ENCODE results near the gene ANKFY1. TPM values are rescaled to one million over a fixed set of nuclear protein-coding genes. Genes with fewer than 3 reads are reported as not detected.

The ANKFY1 gene
- total RNA-seq, 1 donor from 2014 or later: 22.6 TPM

GRCh38 chr17:4127555-4127954 is 136.2 kb downstream of the ANKFY1 start:
- TF ChIP-seq, protein P1, sequence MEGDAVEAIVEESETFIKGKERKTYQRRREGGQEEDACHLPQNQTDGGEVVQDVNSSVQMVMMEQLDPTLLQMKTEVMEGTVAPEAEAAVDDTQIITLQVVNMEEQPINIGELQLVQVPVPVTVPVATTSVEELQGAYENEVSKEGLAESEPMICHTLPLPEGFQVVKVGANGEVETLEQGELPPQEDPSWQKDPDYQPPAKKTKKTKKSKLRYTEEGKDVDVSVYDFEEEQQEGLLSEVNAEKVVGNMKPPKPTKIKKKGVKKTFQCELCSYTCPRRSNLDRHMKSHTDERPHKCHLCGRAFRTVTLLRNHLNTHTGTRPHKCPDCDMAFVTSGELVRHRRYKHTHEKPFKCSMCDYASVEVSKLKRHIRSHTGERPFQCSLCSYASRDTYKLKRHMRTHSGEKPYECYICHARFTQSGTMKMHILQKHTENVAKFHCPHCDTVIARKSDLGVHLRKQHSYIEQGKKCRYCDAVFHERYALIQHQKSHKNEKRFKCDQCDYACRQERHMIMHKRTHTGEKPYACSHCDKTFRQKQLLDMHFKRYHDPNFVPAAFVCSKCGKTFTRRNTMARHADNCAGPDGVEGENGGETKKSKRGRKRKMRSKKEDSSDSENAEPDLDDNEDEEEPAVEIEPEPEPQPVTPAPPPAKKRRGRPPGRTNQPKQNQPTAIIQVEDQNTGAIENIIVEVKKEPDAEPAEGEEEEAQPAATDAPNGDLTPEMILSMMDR (IDR thresholded peaks at IDR 0.05; ENCODE audit: insufficient read depth, low read length, severe bottlenecking): no peak
- DNase-seq (ENCODE audit: low read depth): no peak
- no peak overlapping the region for H3K4me3 ChIP-seq (ENCODE audit: low read depth, low read length)
- H3K27me3 ChIP-seq (ENCODE audit: control insufficient read depth, insufficient read depth, low read length): no peaks in the 10 kb centered on the region
- FAIRE-seq: no peak
- peaks cover 1% of the 10 kb centered on the region for H3K36me3 ChIP-seq (ENCODE audit: control insufficient read depth, insufficient read depth, low read length)

DNA sequence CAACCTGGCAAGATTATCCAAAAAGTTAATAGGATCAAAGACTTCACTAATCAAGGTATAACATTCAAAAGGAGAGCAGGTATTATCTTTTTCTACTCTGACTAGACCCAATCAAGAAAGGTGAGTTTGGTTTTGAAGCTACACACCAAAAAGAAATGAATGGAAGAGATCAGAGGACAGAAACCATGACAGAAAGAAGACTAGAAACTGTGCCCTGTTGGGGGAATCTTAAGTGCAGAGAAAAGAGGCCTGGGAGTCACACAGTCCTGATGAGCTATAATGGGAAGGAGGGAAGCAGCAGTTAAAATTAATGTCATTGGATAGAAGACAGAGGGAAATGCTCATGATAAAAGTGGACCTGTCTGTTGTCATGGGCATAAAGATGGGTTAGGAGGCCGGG is 138.2 kb downstream of the ANKFY1 start:
- FAIRE-seq (peak; percentile 7), DNase-seq (ENCODE audit: low read depth) (no peak)
- TF ChIP-seq, protein P1 (IDR thresholded peaks at IDR 0.05; ENCODE audit: insufficient read depth, low read length, severe bottlenecking): no peak
- Histone ChIP-seq H3K27me3 (ENCODE audit: control insufficient read depth, insufficient read depth, low read length) (no peaks in the 10 kb centered on the region), H3K36me3 (ENCODE audit: control insufficient read depth, insufficient read depth, low read length) (peaks cover 2% of the 10 kb centered on the region), H3K4me3 (ENCODE audit: low read depth, low read length) (no peak overlapping the region)

GRCh38 chr17:4124999-4125398 is 138.8 kb downstream of the ANKFY1 start:
- Histone ChIP-seq H3K27me3 (ENCODE audit: control insufficient read depth, insufficient read depth, low read length) (no peaks in the 10 kb centered on the region), H3K4me3 (ENCODE audit: low read depth, low read length) (no peak overlapping the region), H3K36me3 (ENCODE audit: control insufficient read depth, insufficient read depth, low read length) (peaks cover 2% of the 10 kb centered on the region)
- no peak for DNase-seq (ENCODE audit: low read depth)
- FAIRE-seq: no peak
- TF ChIP-seq, protein P1 (IDR thresholded peaks at IDR 0.05; ENCODE audit: insufficient read depth, low read length, severe bottlenecking): no peak

DNA sequence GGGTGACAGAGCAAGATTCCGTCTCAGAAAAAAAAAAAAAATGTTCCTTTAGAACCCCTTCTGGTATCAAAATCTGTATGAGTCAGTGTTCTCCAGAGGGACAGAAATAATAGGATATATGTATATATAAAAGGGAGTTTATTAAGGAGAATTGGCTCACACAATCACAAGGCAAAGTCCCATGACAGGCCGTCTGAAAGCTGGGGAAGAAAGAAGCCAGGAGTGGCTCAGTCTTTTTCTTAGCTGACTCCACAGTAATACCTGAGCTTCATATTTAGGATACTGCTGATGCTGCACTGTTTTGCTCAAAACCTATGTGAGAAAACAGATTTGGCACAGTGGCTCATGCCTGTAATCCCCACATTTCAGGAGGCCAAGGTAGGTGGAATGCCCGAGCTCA is 143.4 kb downstream of the ANKFY1 start:
- Histone ChIP-seq H3K4me3 (ENCODE audit: low read depth, low read length) (no peak overlapping the region), H3K36me3 (ENCODE audit: control insufficient read depth, insufficient read depth, low read length) (peaks cover 11% of the 10 kb centered on the region), H3K27me3 (ENCODE audit: control insufficient read depth, insufficient read depth, low read length) (no peaks in the 10 kb centered on the region)
- no peak for FAIRE-seq
- no peak for DNase-seq (ENCODE audit: low read depth)
- TF ChIP-seq, protein P1 (IDR thresholded peaks at IDR 0.05; ENCODE audit: insufficient read depth, low read length, severe bottlenecking): no peak

DNA sequence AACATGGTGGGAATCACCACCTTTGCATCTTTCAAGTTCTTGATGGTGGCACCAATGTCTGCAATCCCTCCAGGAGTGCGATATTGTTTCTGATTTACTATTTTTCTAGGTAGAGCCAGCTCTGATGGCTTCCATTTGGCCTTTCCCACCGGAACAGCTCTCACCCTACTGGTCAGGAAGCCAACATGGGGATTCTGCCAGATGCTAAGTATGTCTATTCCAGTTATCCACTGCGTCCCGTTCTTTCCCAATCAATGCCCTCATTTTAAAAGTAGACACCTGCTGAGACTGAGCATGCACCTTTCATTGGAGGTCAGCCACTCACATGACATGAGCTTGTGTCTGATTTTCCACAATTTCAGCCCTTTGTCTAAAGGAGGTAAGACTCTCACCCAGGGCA is 144.5 kb downstream of the ANKFY1 start:
- Histone ChIP-seq H3K36me3 (ENCODE audit: control insufficient read depth, insufficient read depth, low read length) (peaks cover 11% of the 10 kb centered on the region), H3K4me3 (ENCODE audit: low read depth, low read length) (no peak overlapping the region), H3K27me3 (ENCODE audit: control insufficient read depth, insufficient read depth, low read length) (no peaks in the 10 kb centered on the region)
- DNase-seq (ENCODE audit: low read depth) (no peak), FAIRE-seq (no peak)
- TF ChIP-seq, protein P1 (IDR thresholded peaks at IDR 0.05; ENCODE audit: insufficient read depth, low read length, severe bottlenecking): no peak

DNA sequence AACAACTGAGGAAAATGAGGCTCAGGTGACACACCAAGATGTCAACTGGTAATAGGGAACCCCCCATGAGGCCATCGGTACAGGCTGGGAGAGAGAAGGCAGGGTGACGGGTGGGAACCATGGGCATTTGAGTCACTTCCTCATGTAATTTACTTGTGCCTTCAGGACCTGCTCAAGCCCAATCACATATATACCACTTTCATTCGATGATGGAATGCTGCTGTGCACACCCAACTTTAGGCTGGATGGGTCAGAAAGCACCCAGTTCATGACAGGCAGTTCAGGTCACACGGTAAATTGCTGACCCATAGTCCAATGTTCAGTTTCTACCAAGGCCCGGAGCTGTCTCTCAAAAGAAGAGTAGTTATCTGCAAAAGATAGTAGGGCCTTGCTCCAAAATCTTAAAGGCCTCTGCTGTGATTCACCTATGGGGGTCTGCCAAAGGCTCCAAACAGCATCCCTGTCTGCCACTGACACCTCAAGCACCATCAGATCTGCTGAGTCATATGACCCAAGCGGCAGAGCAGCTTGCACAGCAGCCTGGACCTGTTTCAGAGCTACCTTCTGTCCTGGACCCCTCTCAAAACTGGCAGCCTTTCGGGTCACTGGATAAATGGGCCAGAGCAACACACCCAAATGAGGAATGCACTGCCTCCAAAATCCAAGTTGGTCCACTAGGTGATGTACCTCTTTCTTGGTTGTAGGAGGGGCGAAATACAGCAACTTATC is 145.6 kb downstream of the ANKFY1 start:
- no peaks in the 10 kb centered on the region for H3K27me3 ChIP-seq (ENCODE audit: control insufficient read depth, insufficient read depth, low read length)
- peak; percentile 79 for FAIRE-seq
- no peak for DNase-seq (ENCODE audit: low read depth)
- no peak overlapping the region for H3K4me3 ChIP-seq (ENCODE audit: low read depth, low read length)
- peaks cover 12% of the 10 kb centered on the region for H3K36me3 ChIP-seq (ENCODE audit: control insufficient read depth, insufficient read depth, low read length)
- TF ChIP-seq, protein P1 (IDR thresholded peaks at IDR 0.05; ENCODE audit: insufficient read depth, low read length, severe bottlenecking): no peak

All from bronchial epithelial cell (primary cell).